H1 (cell line): ENCODE data around the gene CCDC175. TPM values are rescaled to one million over a fixed set of nuclear protein-coding genes. Genes with fewer than 3 reads are reported as not detected.

ENCODE experiments used
- CTCF ChIA-PET: fragments of 300-600 bp; sonication (Branson Sonifier 250); formaldehyde crosslinking; loops from one replicate; lab custom pipeline; 2021; ENCODE audit not compliant: partially characterized antibody; lab: Charles Lee
- POLR2A ChIA-PET: fragments of 300-600 bp; sonication (Branson Sonifier 250); formaldehyde crosslinking; loops from one replicate; lab custom pipeline; 2021; ENCODE audit warnings: inconsistent platforms; ENCODE audit not compliant: partially characterized antibody; lab: Charles Lee
- DNase-seq, 2 experiments: peaks; one replicate each; pipeline versions ENCODE4 v3.0.0 to v3.0.0-alpha.2; 2010 to 2022; ENCODE audit warnings: low spot score in 2 of 2, low read depth in 1 of 2, mixed read lengths in 1 of 2
- FAIRE-seq: peaks from 2 replicates; lab custom pipeline; 2011; peaks lifted over from hg19 to GRCh38; lab: Jason Lieb, UNC
- H2AFZ ChIP-seq: 2 replicates; pipeline ENCODE4 v1.8.1; 2012; ENCODE audit warnings: low read length, inconsistent platforms
- H2AK5ac ChIP-seq: 2 replicates; pipeline ENCODE4 v1.6.1; 2013; ENCODE audit warnings: low read depth, low read length
- H2BK120ac ChIP-seq: replicated peaks from 2 replicates; pipeline ENCODE3; 2013; ENCODE audit warnings: low read depth, low read length, inconsistent platforms
- H2BK12ac ChIP-seq: 2 replicates; pipeline ENCODE4 v1.6.1; 2013; ENCODE audit warnings: low read depth, low read length
- H2BK15ac ChIP-seq: 2 replicates; pipeline ENCODE4 v1.6.1; 2013; ENCODE audit warnings: low read length
- H2BK20ac ChIP-seq: 2 replicates; pipeline ENCODE4 v1.6.1; 2013; ENCODE audit warnings: low read length
- H2BK5ac ChIP-seq: 2 replicates; pipeline ENCODE4 v1.6.1; 2013; ENCODE audit warnings: low read depth, low read length
- H3K14ac ChIP-seq: 2 replicates; pipeline ENCODE4 v1.6.1; 2013; ENCODE audit warnings: inconsistent platforms; ENCODE audit not compliant: insufficient read length
- H3K18ac ChIP-seq: 2 replicates; pipeline ENCODE4 v1.6.1; 2013; ENCODE audit warnings: low read length; ENCODE audit errors: extremely low read depth
- H3K23ac ChIP-seq: 2 replicates; pipeline ENCODE4 v1.6.1; 2013; ENCODE audit warnings: inconsistent platforms; ENCODE audit not compliant: insufficient read length
- H3K23me2 ChIP-seq: 2 replicates; pipeline ENCODE4 v1.6.1; 2013; ENCODE audit warnings: low read depth, low read length
- H3K27ac ChIP-seq: 2 replicates; pipeline ENCODE4 v1.6.1; 2011; ENCODE audit warnings: low read depth, low read length, inconsistent platforms
- H3K27me3 ChIP-seq, 4 experiments: replicated peaks in 1 of 4; 1 replicate in 1 of 4; 2 replicates in 3 of 4; pipeline versions ENCODE4 v1.6.1 to v1.8.1; 2011 to 2013; ENCODE audit warnings: low read length in 3 of 4, mild to moderate bottlenecking in 3 of 4, inconsistent platforms in 2 of 4, mixed read lengths in 2 of 4, moderate library complexity in 1 of 4; ENCODE audit not compliant: control insufficient read depth in 3 of 4, insufficient read depth in 3 of 4; ENCODE audit errors: extremely low read depth in 1 of 4
- H3K36me3 ChIP-seq, 4 experiments: 2 replicates each; pipeline versions ENCODE4 v1.6.1 to v1.8.1; 2011 to 2013; ENCODE audit warnings: mild to moderate bottlenecking in 4 of 4, low read length in 3 of 4, moderate library complexity in 2 of 4, control low read depth in 1 of 4, inconsistent platforms in 1 of 4; ENCODE audit not compliant: insufficient read depth in 4 of 4, control insufficient read depth in 2 of 4
- H3K4ac ChIP-seq: replicated peaks from 2 replicates; pipeline ENCODE3; 2013; ENCODE audit warnings: low read length, low read depth, mixed read lengths, inconsistent platforms; ENCODE audit not compliant: insufficient read length
- H3K4me1 ChIP-seq, 4 experiments: replicated peaks in 1 of 4; 1 replicate in 1 of 4; 2 replicates in 3 of 4; pipeline versions ENCODE4 v1.6.1 to v1.8.1; 2011 to 2013; ENCODE audit warnings: low read length in 3 of 4, inconsistent platforms in 2 of 4, mixed read lengths in 1 of 4; ENCODE audit not compliant: insufficient read depth in 4 of 4, control insufficient read depth in 3 of 4
- H3K4me2 ChIP-seq, 2 experiments: 2 replicates each; pipeline versions ENCODE4 v1.6.1 to v1.8.1; 2011 to 2013; ENCODE audit warnings: low read depth in 2 of 2, low read length in 2 of 2, control low read depth in 1 of 2, inconsistent platforms in 1 of 2, mild to moderate bottlenecking in 1 of 2; ENCODE audit not compliant: insufficient read depth in 1 of 2
- H3K4me3 ChIP-seq, 4 experiments: fragments of 200-600, 300-600 bp in 1 of 4; sonication (generic), shearing (Covaris generic), sonication (Bioruptor Twin) in 1 of 4; 2 replicates each; pipeline versions ENCODE4 v1.5.1 to v1.8.1; 2011 to 2016; ENCODE audit warnings: low read length in 4 of 4, low read depth in 3 of 4, control low read depth in 2 of 4, inconsistent platforms in 2 of 4, mild to moderate bottlenecking in 2 of 4, mixed read lengths in 1 of 4, moderate library complexity in 1 of 4; ENCODE audit not compliant: insufficient read depth in 2 of 4; ENCODE audit errors: extremely low read depth in 1 of 4
- H3K56ac ChIP-seq: replicated peaks from 2 replicates; pipeline ENCODE3; 2013; ENCODE audit warnings: low read depth, mild to moderate bottlenecking, mixed read lengths, low read length, inconsistent platforms; ENCODE audit not compliant: insufficient read length
- H3K79me1 ChIP-seq: 2 replicates; pipeline ENCODE4 v1.6.1; 2013; ENCODE audit warnings: low read depth, low read length, control low read depth
- H3K79me2 ChIP-seq, 2 experiments: 2 replicates each; pipeline versions ENCODE4 v1.6.1 to v1.8.1; 2012 to 2013; ENCODE audit warnings: low read length in 2 of 2, mild to moderate bottlenecking in 2 of 2, inconsistent platforms in 1 of 2; ENCODE audit not compliant: insufficient read depth in 2 of 2, control insufficient read depth in 1 of 2
- H3K9ac ChIP-seq, 4 experiments: replicated peaks in 1 of 4; 1 replicate in 1 of 4; 2 replicates in 3 of 4; pipeline versions ENCODE4 v1.6.1 to v1.8.1; 2011 to 2013; ENCODE audit warnings: low read depth in 3 of 4, low read length in 3 of 4, control low read depth in 2 of 4, mild to moderate bottlenecking in 2 of 4, moderate library complexity in 2 of 4, inconsistent platforms in 1 of 4; ENCODE audit errors: extremely low read depth in 1 of 4
- H3K9me3 ChIP-seq, 2 experiments: 2 replicates each; pipeline versions ENCODE4 v1.6.1 to v1.8.1; 2012 to 2013; ENCODE audit warnings: mild to moderate bottlenecking in 2 of 2, moderate library complexity in 2 of 2, control low read depth in 1 of 2, inconsistent platforms in 1 of 2, low read depth in 1 of 2, low read length in 1 of 2, mixed read lengths in 1 of 2; ENCODE audit not compliant: insufficient read depth in 2 of 2
- H4K20me1 ChIP-seq, 2 experiments: replicated peaks in 1 of 2; 2 replicates each; pipeline versions ENCODE3 to v1.8.1; 2011 to 2013; ENCODE audit warnings: inconsistent platforms in 2 of 2, low read length in 2 of 2, mild to moderate bottlenecking in 1 of 2; ENCODE audit not compliant: insufficient read depth in 2 of 2, control insufficient read depth in 1 of 2
- H4K5ac ChIP-seq: 2 replicates; pipeline ENCODE4 v1.6.1; 2013; ENCODE audit warnings: low read length, low read depth, mixed read lengths, inconsistent platforms; ENCODE audit not compliant: insufficient read length
- H4K8ac ChIP-seq: 2 replicates; pipeline ENCODE4 v1.8.0; 2013; ENCODE audit warnings: mild to moderate bottlenecking, moderate library complexity, low read length, inconsistent platforms; ENCODE audit not compliant: insufficient read depth; ENCODE audit errors: extremely low read depth
- H4K91ac ChIP-seq: replicated peaks from 2 replicates; pipeline ENCODE3; 2013; ENCODE audit warnings: low read length, mixed read lengths, inconsistent platforms; ENCODE audit not compliant: insufficient read length
- ASH2L ChIP-seq: fragments of 200-600, 300-600 bp; sonication (generic); IDR thresholded peaks from one replicate; pipeline ENCODE4 v1.7.1; 2017; ENCODE audit warnings: low read length
- ATF2 ChIP-seq: IDR thresholded peaks from 2 replicates; pipeline ENCODE4 v1.6.1; 2012; ENCODE audit warnings: low read length, inconsistent platforms
- CEBPB ChIP-seq: IDR thresholded peaks from 2 replicates; pipeline ENCODE4 v1.6.1; 2012; ENCODE audit warnings: low read depth, low read length
- GTF2F1 ChIP-seq: IDR thresholded peaks from 2 replicates; pipeline ENCODE4 v1.6.1; 2012; ENCODE audit warnings: low read depth, low read length, improper control_type of control experiment, borderline replicate concordance
- KDM1A ChIP-seq: fragments of 200-600, 300-600 bp; sonication (generic); IDR thresholded peaks from 2 replicates; pipeline ENCODE4 v1.7.1; 2016; ENCODE audit warnings: mild to moderate bottlenecking, low read length, borderline replicate concordance
- POU5F1 ChIP-seq: IDR thresholded peaks from 2 replicates; pipeline ENCODE4 v1.6.1; 2011; ENCODE audit warnings: low read depth, mild to moderate bottlenecking, low read length, moderate library complexity
- RXRA ChIP-seq: IDR thresholded peaks from 2 replicates; pipeline ENCODE4 v1.6.1; 2011; ENCODE audit warnings: low read depth, mild to moderate bottlenecking, low read length, moderate library complexity; ENCODE audit not compliant: insufficient read depth
- SIN3A ChIP-seq, 2 experiments: IDR thresholded peaks in 1 of 2; conservative IDR thresholded peaks in 1 of 2; 2 replicates each; pipeline ENCODE4 v1.6.1; 2011 to 2012; ENCODE audit warnings: low read length in 2 of 2, improper control_type of control experiment in 1 of 2, low read depth in 1 of 2, mild to moderate bottlenecking in 1 of 2
- SP1 ChIP-seq: IDR thresholded peaks from 2 replicates; pipeline ENCODE4 v1.6.1; 2011; ENCODE audit warnings: low read depth, low read length
- SUZ12 ChIP-seq: fragments of 200-600 bp; sonication (generic); IDR thresholded peaks from 2 replicates; pipeline ENCODE4 v1.6.1; 2012; ENCODE audit warnings: mild to moderate bottlenecking, inconsistent platforms, low read length, moderate library complexity, mixed read lengths
- ZNF274 ChIP-seq: IDR thresholded peaks from 2 replicates; pipeline ENCODE4 v1.7.0; 2012; ENCODE audit warnings: low read length, borderline replicate concordance; ENCODE audit errors: extremely low read depth
- polyA plus RNA-seq, 7 experiments: library from polyadenylated mRNA; depleted of rRNA in 3 of 7; stranded (reverse) in 5 of 7; unstranded in 2 of 7; fragments of >200 nt in 5 of 7; fragments of 200-250 nt in 2 of 7; gene quantifications; 1 replicate in 5 of 7; 2 replicates in 1 of 7; 4 replicates in 1 of 7; pipeline versions ENCODE4 v1.2.1 to v1.2.3, GENCODE V29; 2011 to 2013; ENCODE audit warnings: missing spikeins in 2 of 7, mixed read lengths in 2 of 7
- total RNA-seq: library from RNA; stranded (reverse); fragmentation: NEBNext Ultra II Directional; extraction: Animal tissue kit (Norgen Biotek cat#: 25700); gene quantifications from 2 replicates; pipeline ENCODE4 v1.2.1, GENCODE V29; 2021
- TF ChIP-seq, protein P1 (sequence below), 3 experiments: IDR thresholded peaks; 1 replicate in 2 of 3; 2 replicates in 1 of 3; pipeline versions ENCODE4 v1.5.1 to v1.6.1; 2011; ENCODE audit warnings: low read length in 3 of 3, mild to moderate bottlenecking in 3 of 3, inconsistent platforms in 2 of 3, low read depth in 1 of 3, moderate library complexity in 1 of 3; ENCODE audit not compliant: insufficient read depth in 1 of 3; ENCODE audit errors: control extremely low read depth in 1 of 3

Gene CCDC175
- total and polyA plus RNA-seq, 2 of the 8 experiments (the other 6 are each of a cell fraction or from before 2014, with no cell fraction given) = 0.19 TPM; not detected in 1

- Histone ChIP-seq H4K8ac (no peak overlapping the region), H3K9me3 (no peaks in the 10 kb centered on the region), H3K4ac (no peak overlapping the region), H2BK12ac (no peak overlapping the region), H4K20me1 (no peaks in the 10 kb centered on the region), H3K56ac (no peak overlapping the region), H2AK5ac (no peak overlapping the region), H3K27me3 (no peaks in the 10 kb centered on the region), H3K18ac (no peak overlapping the region), H3K23me2 (no peaks in the 10 kb centered on the region), H2AFZ (no peak overlapping the region), H2BK120ac (no peak overlapping the region), H2BK15ac (no peak overlapping the region), H3K79me2 (no peaks in the 10 kb centered on the region), H3K79me1 (no peaks in the 10 kb centered on the region), H3K27ac (no peak overlapping the region), H3K36me3 (no peaks in the 10 kb centered on the region), H2BK20ac (no peak overlapping the region), H2BK5ac (no peak overlapping the region), H3K4me3 (no peak overlapping the region), H3K14ac (no peak overlapping the region), H3K9ac (no peak overlapping the region), H3K4me2 (no peak overlapping the region), H3K23ac (no peak overlapping the region), H4K5ac (no peak overlapping the region), H4K91ac (no peak overlapping the region), H3K4me1 (no peaks in the 10 kb centered on the region)
- FAIRE-seq (no peak), DNase-seq (no peak)
- ChIA-PET CTCF (no interaction called here), POLR2A (no interaction called here)
- TF ChIP-seq SP1 (no peak), SIN3A (conservative IDR thresholded peaks at IDR 0.05 in 1 of 2, IDR thresholded peaks at IDR 0.05 in 1 of 2; ENCODE audit: low read depth in 1 of 2, low read length in 2 of 2) (no peak), POU5F1 (no peak), RXRA (no peak), SUZ12 (no peak), ATF2 (no peak), GTF2F1 (no peak), ZNF274 (no peak), ASH2L (no peak), CEBPB (no peak), KDM1A (no peak)
- TF ChIP-seq, protein P1, sequence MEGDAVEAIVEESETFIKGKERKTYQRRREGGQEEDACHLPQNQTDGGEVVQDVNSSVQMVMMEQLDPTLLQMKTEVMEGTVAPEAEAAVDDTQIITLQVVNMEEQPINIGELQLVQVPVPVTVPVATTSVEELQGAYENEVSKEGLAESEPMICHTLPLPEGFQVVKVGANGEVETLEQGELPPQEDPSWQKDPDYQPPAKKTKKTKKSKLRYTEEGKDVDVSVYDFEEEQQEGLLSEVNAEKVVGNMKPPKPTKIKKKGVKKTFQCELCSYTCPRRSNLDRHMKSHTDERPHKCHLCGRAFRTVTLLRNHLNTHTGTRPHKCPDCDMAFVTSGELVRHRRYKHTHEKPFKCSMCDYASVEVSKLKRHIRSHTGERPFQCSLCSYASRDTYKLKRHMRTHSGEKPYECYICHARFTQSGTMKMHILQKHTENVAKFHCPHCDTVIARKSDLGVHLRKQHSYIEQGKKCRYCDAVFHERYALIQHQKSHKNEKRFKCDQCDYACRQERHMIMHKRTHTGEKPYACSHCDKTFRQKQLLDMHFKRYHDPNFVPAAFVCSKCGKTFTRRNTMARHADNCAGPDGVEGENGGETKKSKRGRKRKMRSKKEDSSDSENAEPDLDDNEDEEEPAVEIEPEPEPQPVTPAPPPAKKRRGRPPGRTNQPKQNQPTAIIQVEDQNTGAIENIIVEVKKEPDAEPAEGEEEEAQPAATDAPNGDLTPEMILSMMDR (IDR thresholded peaks at IDR 0.05; ENCODE audit: control extremely low read depth in 1 of 3, insufficient read depth in 1 of 3, low read depth in 1 of 3, low read length in 3 of 3) = no peak
Observed at GRCh38 chr14:59530349-59530748, 46.3 kb downstream of the CCDC175 start.
